ENCODE results near the gene PCGF2.

Gene PCGF2

GRCh38 chr17:38730526-38731379 lies 17.4 kb downstream of the PCGF2 start (continued):
- no peak for TF ChIP-seq ZNF518A (tag by site-specific recombination; conservative IDR thresholded peaks at IDR 0.05; ENCODE audit: low read depth)
- TF ChIP-seq ZNF239 (tag by site-specific recombination; IDR thresholded peaks at IDR 0.05): peak; percentile 32; the same call in 1 of the 2 replicates
- no peak for TF ChIP-seq ZNF692 (tag by site-specific recombination; IDR thresholded peaks at IDR 0.05)
- peak; percentile 58; the same call in 1 of the 2 replicates for TF ChIP-seq ZNF2 (tag by site-specific recombination; IDR thresholded peaks at IDR 0.05)
- no peak for TF ChIP-seq ZNF830 (tag by site-specific recombination; IDR thresholded peaks at IDR 0.05; ENCODE audit: low read depth)
- TF ChIP-seq ZSCAN30 (tag by site-specific recombination; IDR thresholded peaks at IDR 0.05): no peak
- TF ChIP-seq ZNF596 (tag by site-specific recombination; IDR thresholded peaks at IDR 0.05): no peak
- TF ChIP-seq ZBTB17 (tag by site-specific recombination; IDR thresholded peaks at IDR 0.05): peak; percentile 72
- peak; percentile 32 for TF ChIP-seq ZNF398 (tag by site-specific recombination; IDR thresholded peaks at IDR 0.05)
- peak; percentile 14; the same call in 1 of the 2 replicates for TF ChIP-seq KLF7 (tag by site-specific recombination; IDR thresholded peaks at IDR 0.05; ENCODE audit: borderline replicate concordance)
- TF ChIP-seq ZNF792 (tag by site-specific recombination; IDR thresholded peaks at IDR 0.05): no peak
- TF ChIP-seq ZNF16 (tag by site-specific recombination; IDR thresholded peaks at IDR 0.05; ENCODE audit: low read depth): no peak
- 0 out of 2 replicates have a peak, but pooled peaks have one; percentile 56 for TF ChIP-seq ZNF645 (tag by site-specific recombination; IDR thresholded peaks at IDR 0.05)
- TF ChIP-seq WT1 (tag by site-specific recombination; IDR thresholded peaks at IDR 0.05): peak; percentile 44; the same call in 1 of the 2 replicates
- peak; percentile 40 for TF ChIP-seq ZBTB26 (tag by site-specific recombination; optimal IDR thresholded peaks at IDR 0.05)
- TF ChIP-seq ZNF292 (tag by site-specific recombination; IDR thresholded peaks at IDR 0.05; ENCODE audit: borderline replicate concordance, low read depth): no peak
- TF ChIP-seq ZNF132 (tag by site-specific recombination; IDR thresholded peaks at IDR 0.05; ENCODE audit: borderline replicate concordance): no peak
- no peak for TF ChIP-seq ZNF37A (tag by site-specific recombination; IDR thresholded peaks at IDR 0.05)
- TF ChIP-seq ZNF23 (tag by site-specific recombination; IDR thresholded peaks at IDR 0.05; ENCODE audit: borderline replicate concordance): no peak
- TF ChIP-seq ZNF600 (tag by site-specific recombination; IDR thresholded peaks at IDR 0.05): peak; percentile 95
- TF ChIP-seq YY1 (tag by site-specific recombination; IDR thresholded peaks at IDR 0.05): no peak
- no peak for TF ChIP-seq ZNF302 (tag by site-specific recombination; IDR thresholded peaks at IDR 0.05; ENCODE audit: low read depth)
- peak; percentile 87 for TF ChIP-seq ZBTB8A (tag by site-specific recombination; IDR thresholded peaks at IDR 0.05)
- peak; percentile 20; the same call in 1 of the 2 replicates for TF ChIP-seq BCL11B (tag by site-specific recombination; IDR thresholded peaks at IDR 0.05; ENCODE audit: low read depth)
- TF ChIP-seq HOXC10 (CRISPR knock-in tag; IDR thresholded peaks at IDR 0.05): no peak
- TF ChIP-seq ZNF555 (tag by site-specific recombination; conservative IDR thresholded peaks at IDR 0.05): no peak
- no peak for TF ChIP-seq ZNF560 (tag by site-specific recombination; IDR thresholded peaks at IDR 0.05; ENCODE audit: borderline replicate concordance)
- no peak for TF ChIP-seq ZNF529 (tag by site-specific recombination; IDR thresholded peaks at IDR 0.05; ENCODE audit: insufficient replicate concordance)
- TF ChIP-seq GFI1B (tag by site-specific recombination; IDR thresholded peaks at IDR 0.05): no peak
